GM21515 (cell line): ENCODE results near the gene TCP10L.

Experiments used
- ATAC-seq: cut with Tn5 transposase; IDR thresholded peaks from one replicate; pipeline ENCODE4 v1.9.1; 2021; ENCODE audit not compliant: unreplicated experiment

Gene TCP10L

GRCh38 chr21:32523988-32524719, 61.2 kb downstream of the TCP10L start:
- no peak for ATAC-seq
